Measurements from ENCODE around the gene CRHR2. TPM values are rescaled to one million over a fixed set of nuclear protein-coding genes. Genes with fewer than 3 reads are reported as not detected.

The CRHR2 gene
- total and polyA plus RNA-seq, 8 donors = 0.06 to 0.79 (median 0.50) TPM

- FAIRE-seq (no peak), DNase-seq (peak in 1 of 6 donors; percentile 2), ATAC-seq (no peak)
- 34 to 39% methylated on average over 2 of the region's 2 CpGs for WGBS, 2 donors
- Histone ChIP-seq H3K36me3 (no peaks in the 10 kb centered on the region), H3K9me3 (no peaks in the 10 kb centered on the region), H3K4me1 (peaks cover 3 to 6% (median 5%) of the 10 kb centered on the region in 3 donors), H3K4me3 (no peak overlapping the region), H3K27me3 (no peaks in the 10 kb centered on the region), H3K27ac (no peak overlapping the region)
- TF ChIP-seq, protein P1, sequence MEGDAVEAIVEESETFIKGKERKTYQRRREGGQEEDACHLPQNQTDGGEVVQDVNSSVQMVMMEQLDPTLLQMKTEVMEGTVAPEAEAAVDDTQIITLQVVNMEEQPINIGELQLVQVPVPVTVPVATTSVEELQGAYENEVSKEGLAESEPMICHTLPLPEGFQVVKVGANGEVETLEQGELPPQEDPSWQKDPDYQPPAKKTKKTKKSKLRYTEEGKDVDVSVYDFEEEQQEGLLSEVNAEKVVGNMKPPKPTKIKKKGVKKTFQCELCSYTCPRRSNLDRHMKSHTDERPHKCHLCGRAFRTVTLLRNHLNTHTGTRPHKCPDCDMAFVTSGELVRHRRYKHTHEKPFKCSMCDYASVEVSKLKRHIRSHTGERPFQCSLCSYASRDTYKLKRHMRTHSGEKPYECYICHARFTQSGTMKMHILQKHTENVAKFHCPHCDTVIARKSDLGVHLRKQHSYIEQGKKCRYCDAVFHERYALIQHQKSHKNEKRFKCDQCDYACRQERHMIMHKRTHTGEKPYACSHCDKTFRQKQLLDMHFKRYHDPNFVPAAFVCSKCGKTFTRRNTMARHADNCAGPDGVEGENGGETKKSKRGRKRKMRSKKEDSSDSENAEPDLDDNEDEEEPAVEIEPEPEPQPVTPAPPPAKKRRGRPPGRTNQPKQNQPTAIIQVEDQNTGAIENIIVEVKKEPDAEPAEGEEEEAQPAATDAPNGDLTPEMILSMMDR (IDR thresholded peaks at IDR 0.05) = no peak
- intact Hi-C loops (cut with DNase I) = no loop called here
These were observed 2.6 kb downstream of the CRHR2 start for GRCh38 chr7:30679664-30680063.

DNA sequence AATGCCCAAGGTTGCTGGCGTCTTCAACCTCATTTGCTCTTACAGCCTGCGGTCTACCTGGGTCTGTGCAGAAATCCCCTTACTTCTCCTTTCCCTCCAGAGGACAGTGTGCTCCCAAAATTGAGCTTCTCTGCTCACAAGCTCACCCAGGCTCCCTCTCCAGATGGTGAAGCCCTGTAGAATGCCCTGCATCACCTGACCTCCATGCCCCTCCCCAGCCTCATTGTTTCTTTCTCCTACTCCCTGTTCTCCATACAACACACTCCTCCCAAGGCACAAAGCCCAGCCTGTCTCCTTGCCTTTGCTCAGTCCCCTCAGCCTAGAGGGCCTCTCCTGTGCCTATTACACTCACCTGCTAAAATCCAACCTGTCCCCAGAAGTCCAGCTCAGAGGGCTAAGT, 3.5 kb downstream of the CRHR2 start:
- no peak for FAIRE-seq
- 86% methylated on average over 2 of the region's 2 CpGs for WGBS, 2 donors
- intact Hi-C loops (cut with DNase I) = no loop called here

GRCh38 chr7:30674876-30675275, 7.4 kb downstream of the CRHR2 start:
- intact Hi-C loops (cut with DNase I) = no loop called here
- Histone ChIP-seq H3K27me3 (no peaks in the 10 kb centered on the region), H3K4me3 (no peak overlapping the region), H3K36me3 (no peaks in the 10 kb centered on the region), H3K9me3 (no peaks in the 10 kb centered on the region), H3K4me1 (no peaks in the 10 kb centered on the region), H3K27ac (no peak overlapping the region)
- peak in 3 of 6 donors; percentile 22 to 66 (median 24) for DNase-seq
- TF ChIP-seq, protein P1 (IDR thresholded peaks at IDR 0.05) = no peak
- ATAC-seq = peak in 3 of 4 donors; percentile 20 to 55 (median 46)
- 34 to 45% methylated on average over 2 of the region's 2 CpGs for WGBS, 2 donors
- FAIRE-seq = no peak

More for the DNA sequence above, 3.5 kb downstream of the CRHR2 start:
- Histone ChIP-seq H3K4me1 (peaks cover 3 to 6% (median 5%) of the 10 kb centered on the region in 3 donors), H3K36me3 (no peaks in the 10 kb centered on the region), H3K4me3 (no peak overlapping the region), H3K9me3 (no peaks in the 10 kb centered on the region), H3K27me3 (no peaks in the 10 kb centered on the region), H3K27ac (no peak overlapping the region)
- ATAC-seq (no peak), DNase-seq (peak in 1 of 6 donors; percentile 3)
- TF ChIP-seq, protein P1 (IDR thresholded peaks at IDR 0.05) = no peak

DNA sequence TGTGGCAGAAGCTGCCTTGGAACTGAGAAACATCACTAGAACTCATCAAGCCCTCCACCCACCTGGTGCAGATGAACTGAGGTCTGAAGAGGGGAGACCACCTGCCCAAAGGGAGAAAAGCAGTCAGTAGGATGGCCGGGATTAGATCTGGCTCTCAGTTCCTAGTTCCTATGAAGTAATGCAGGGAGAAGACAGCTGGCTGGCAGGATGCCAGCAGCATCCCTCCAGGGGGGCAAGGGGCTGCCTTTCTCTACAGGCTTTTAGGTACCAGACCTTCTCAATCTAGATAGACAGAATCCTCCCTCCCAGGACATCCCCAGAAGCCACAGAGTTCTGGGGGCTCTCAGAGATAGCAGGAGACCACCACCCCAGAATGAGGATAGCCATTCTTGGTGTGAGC, 7.8 kb downstream of the CRHR2 start:
- intact Hi-C loops (cut with DNase I) = no loop called here
- Histone ChIP-seq H3K36me3 (no peaks in the 10 kb centered on the region), H3K27me3 (no peaks in the 10 kb centered on the region), H3K4me3 (no peak overlapping the region), H3K9me3 (no peaks in the 10 kb centered on the region), H3K4me1 (no peaks in the 10 kb centered on the region), H3K27ac (no peak overlapping the region)
- no peak for ATAC-seq
- FAIRE-seq = no peak
- TF ChIP-seq, protein P1 (IDR thresholded peaks at IDR 0.05) = no peak
- peak in 1 of 6 donors; percentile 42 for DNase-seq
- WGBS, 2 donors = 34 to 82% methylated on average over 1 of the region's 1 CpG

- no peaks in the 10 kb centered on the region for H3K27me3 ChIP-seq
- 7% methylated on average over 6 of the region's 6 CpGs for WGBS, 2 donors
- H3K4me1 ChIP-seq = no peaks in the 10 kb centered on the region
- no peak overlapping the region for H3K4me3 ChIP-seq
- no peaks in the 10 kb centered on the region for H3K9me3 ChIP-seq
- intact Hi-C loops (cut with DNase I) = no loop called here
- H3K27ac ChIP-seq = no peak overlapping the region
- DNase-seq = peak in 5 of 6 donors; percentile 52 to 73 (median 68)
- TF ChIP-seq, protein P1 (IDR thresholded peaks at IDR 0.05) = no peak
- ATAC-seq = peak; percentile 76 to 96 (median 89)
- FAIRE-seq = no peak
- no peaks in the 10 kb centered on the region for H3K36me3 ChIP-seq
These were observed 10.3 kb downstream of the CRHR2 start for GRCh38 chr7:30671793-30672465.
